ENCODE data around the gene PRPF38A. TPM values are rescaled to one million over a fixed set of nuclear protein-coding genes. Genes with fewer than 3 reads are reported as not detected.

The PRPF38A gene
- total RNA-seq, 3 donors from 2014 or later (not counting 1 experiment from before 2014, with no cell fraction given) = 73.9 to 97.2 (median 95.4) TPM

- no peak for DNase-seq
- H3K4me1 ChIP-seq (ENCODE audit: control insufficient read depth, insufficient read depth, low read length) = no peaks in the 10 kb centered on the region
- H3K27ac ChIP-seq (ENCODE audit: low read length) = no peak overlapping the region
- Mint-ChIP-seq H3K36me3 (peaks cover 58% of the 10 kb centered on the region), H3K4me1 (peaks cover 8 to 20% of the 10 kb centered on the region in 2 donors), H3K4me3 (no peak overlapping the region), H3K27me3 (ENCODE audit: low read depth in 2 of 2) (no peaks in the 10 kb centered on the region), H3K9me3 (no peaks in the 10 kb centered on the region), H3K27ac (no peak overlapping the region)
- 100% methylated on average over 9 of the region's 10 CpGs for WGBS (ENCODE audit: insufficient coverage)
- no peak overlapping the region for H3K4me3 ChIP-seq (ENCODE audit: low read length)
- H3K9me3 ChIP-seq (ENCODE audit: control insufficient read depth, insufficient read depth, low read length) = no peaks in the 10 kb centered on the region
- TF ChIP-seq CTCF (IDR thresholded peaks at IDR 0.05) = no peak
- no peak for ATAC-seq
- H3K27me3 ChIP-seq (ENCODE audit: control insufficient read depth, insufficient read depth, low read length) = no peaks in the 10 kb centered on the region
- H3K36me3 ChIP-seq (ENCODE audit: control insufficient read depth, insufficient read depth, low read length) = peaks cover 97% of the 10 kb centered on the region
- intact Hi-C loops (cut with micrococcal nuclease) = no loop called here
Measured at GRCh38 chr1:52413410-52413989, 9.1 kb downstream of the PRPF38A start.

DNA sequence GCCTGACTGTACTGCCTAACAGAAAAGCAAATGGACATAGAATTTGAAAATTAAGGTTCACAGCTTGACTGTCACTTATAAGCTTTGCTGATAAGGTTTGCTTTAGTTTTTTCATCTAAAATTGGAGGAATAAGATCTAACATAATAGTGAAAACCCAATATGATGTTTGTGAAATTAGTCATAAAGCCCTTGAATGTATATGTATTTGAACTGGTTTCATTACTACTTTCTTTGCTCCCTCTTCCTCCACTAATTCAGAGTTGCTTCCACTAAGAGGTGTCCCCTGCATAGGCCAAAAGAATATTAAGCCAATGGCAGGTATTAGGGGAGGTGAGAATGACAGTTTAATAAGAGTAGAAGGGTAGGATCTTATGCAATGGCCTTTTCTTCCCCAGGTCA is 10.5 kb downstream of the PRPF38A start:
- Histone ChIP-seq H3K4me1 (ENCODE audit: control insufficient read depth, insufficient read depth, low read length) (no peaks in the 10 kb centered on the region), H3K9me3 (ENCODE audit: control insufficient read depth, insufficient read depth, low read length) (no peaks in the 10 kb centered on the region), H3K4me3 (ENCODE audit: low read length) (no peak overlapping the region), H3K27me3 (ENCODE audit: control insufficient read depth, insufficient read depth, low read length) (no peaks in the 10 kb centered on the region), H3K36me3 (ENCODE audit: control insufficient read depth, insufficient read depth, low read length) (peaks cover 93% of the 10 kb centered on the region), H3K27ac (ENCODE audit: low read length) (no peak overlapping the region)
- Mint-ChIP-seq H3K27ac (no peak overlapping the region), H3K36me3 (peaks cover 50% of the 10 kb centered on the region), H3K4me3 (no peak overlapping the region), H3K4me1 (peaks cover 8 to 13% of the 10 kb centered on the region in 2 donors), H3K9me3 (no peaks in the 10 kb centered on the region), H3K27me3 (ENCODE audit: low read depth in 2 of 2) (no peaks in the 10 kb centered on the region)
- no peak for TF ChIP-seq CTCF (IDR thresholded peaks at IDR 0.05)
- intact Hi-C loops (cut with micrococcal nuclease) = no loop called here
- DNase-seq (no peak), ATAC-seq (no peak)

DNA sequence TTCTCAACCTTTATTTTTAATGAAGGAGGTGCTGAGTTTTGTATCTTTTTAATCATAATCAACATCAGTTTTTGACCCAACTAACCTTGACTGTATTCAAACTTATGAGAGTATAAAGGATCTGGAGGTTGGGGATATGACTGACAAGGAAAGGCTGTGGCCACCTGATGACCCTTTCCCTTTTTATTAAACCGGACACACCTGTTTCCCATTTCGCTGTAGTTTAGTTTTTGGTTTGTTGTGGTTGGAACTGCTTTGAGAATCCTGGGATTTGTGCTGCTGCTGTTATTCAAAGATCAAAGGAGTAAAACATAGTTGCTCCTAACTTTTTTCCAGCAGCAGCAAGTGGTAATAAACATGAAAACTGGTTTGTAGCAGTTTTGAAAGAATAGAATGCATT is 12.4 kb downstream of the PRPF38A start:
- Histone ChIP-seq H3K27me3 (ENCODE audit: control insufficient read depth, insufficient read depth, low read length) (no peaks in the 10 kb centered on the region), H3K9me3 (ENCODE audit: control insufficient read depth, insufficient read depth, low read length) (no peaks in the 10 kb centered on the region), H3K36me3 (ENCODE audit: control insufficient read depth, insufficient read depth, low read length) (peaks cover 90% of the 10 kb centered on the region), H3K4me1 (ENCODE audit: control insufficient read depth, insufficient read depth, low read length) (no peaks in the 10 kb centered on the region), H3K4me3 (ENCODE audit: low read length) (no peak overlapping the region), H3K27ac (ENCODE audit: low read length) (no peak overlapping the region)
- ATAC-seq = no peak
- Mint-ChIP-seq H3K4me3 (no peak overlapping the region), H3K9me3 (no peaks in the 10 kb centered on the region), H3K4me1 (peaks cover 8 to 13% of the 10 kb centered on the region in 2 donors), H3K36me3 (peaks cover 41% of the 10 kb centered on the region), H3K27ac (peak overlapping the region; percentile 2 to 19), H3K27me3 (ENCODE audit: low read depth in 2 of 2) (no peaks in the 10 kb centered on the region)
- intact Hi-C loops (cut with micrococcal nuclease) = no loop called here
- WGBS (ENCODE audit: insufficient coverage) = 100% methylated on average over 2 of the region's 2 CpGs
- DNase-seq = no peak
- TF ChIP-seq CTCF (IDR thresholded peaks at IDR 0.05) = no peak

DNA sequence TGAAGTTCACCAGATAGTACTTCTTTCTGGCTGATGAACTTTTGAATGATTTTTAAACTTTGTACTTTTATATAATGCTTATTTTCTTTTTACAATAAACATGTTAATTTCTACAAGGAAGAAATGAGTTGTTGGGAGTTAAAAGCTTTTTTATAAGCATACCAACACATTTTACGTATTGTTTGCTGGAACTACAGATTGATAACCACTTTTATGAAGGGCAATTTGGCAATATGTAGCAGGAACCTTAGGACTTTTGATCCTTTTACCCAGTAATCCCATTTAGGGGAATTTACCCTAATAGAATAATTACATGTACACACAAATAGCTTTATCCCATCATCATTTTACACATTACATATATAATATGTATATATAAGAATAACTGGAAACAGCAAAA is 16.3 kb downstream of the PRPF38A start:
- no peak for TF ChIP-seq CTCF (IDR thresholded peaks at IDR 0.05)
- Mint-ChIP-seq H3K27me3 (ENCODE audit: low read depth in 2 of 2) (no peaks in the 10 kb centered on the region), H3K4me1 (peaks cover 24 to 34% of the 10 kb centered on the region in 2 donors), H3K9me3 (no peaks in the 10 kb centered on the region), H3K4me3 (no peak overlapping the region), H3K36me3 (peaks cover 16% of the 10 kb centered on the region), H3K27ac (no peak overlapping the region)
- no peak overlapping the region for H3K27ac ChIP-seq (ENCODE audit: low read length)
- DNase-seq = no peak
- no CpG with 5 or more reads among the region's 1 CpG for WGBS (ENCODE audit: insufficient coverage)
- intact Hi-C loops (cut with micrococcal nuclease) = no loop called here
- H3K4me3 ChIP-seq (ENCODE audit: low read length) = no peak overlapping the region
- peaks cover 9% of the 10 kb centered on the region for H3K4me1 ChIP-seq (ENCODE audit: control insufficient read depth, insufficient read depth, low read length)
- no peaks in the 10 kb centered on the region for H3K9me3 ChIP-seq (ENCODE audit: control insufficient read depth, insufficient read depth, low read length)
- H3K27me3 ChIP-seq (ENCODE audit: control insufficient read depth, insufficient read depth, low read length) = no peaks in the 10 kb centered on the region
- H3K36me3 ChIP-seq (ENCODE audit: control insufficient read depth, insufficient read depth, low read length) = peaks cover 68% of the 10 kb centered on the region
- no peak for ATAC-seq
